OCI-M2 (cell line): ENCODE results near the gene TGM6.
"Not testable (repeated sequence)": the region's sequence is repeated elsewhere in the genome, so short reads cannot be mapped to it uniquely, and the experiment has no call there.

ENCODE experiments used
- DNase-seq: peaks from one replicate; lab custom pipeline; 2025; ENCODE audit not compliant: unreplicated experiment; lab: John Stamatoyannopoulos, UW

Gene TGM6

GRCh38 chr20:2397595-2398145 lies 17.0 kb downstream of the TGM6 start:
- DNase-seq = no peak

- no peak for DNase-seq
Measured at GRCh38 chr20:2398449-2398848, 17.7 kb downstream of the TGM6 start.

- no peak for DNase-seq
Measured at GRCh38 chr20:2399390-2399789, 18.7 kb downstream of the TGM6 start.

GRCh38 chr20:2400290-2400689 lies 19.6 kb downstream of the TGM6 start:
- DNase-seq = no peak

- no peak for DNase-seq
Measured at GRCh38 chr20:2401527-2401926, 20.8 kb downstream of the TGM6 start.

- no peak for DNase-seq
Measured at GRCh38 chr20:2402271-2402980, 21.7 kb downstream of the TGM6 start.

- no peak for DNase-seq
Measured at GRCh38 chr20:2403291-2404052, 22.8 kb downstream of the TGM6 start.

- DNase-seq = no peak
Measured at GRCh38 chr20:2405693-2406065, 25.0 kb downstream of the TGM6 start.

GRCh38 chr20:2407355-2407754 lies 26.7 kb downstream of the TGM6 start:
- not testable (repeated sequence) for DNase-seq

GRCh38 chr20:2408111-2408510 lies 27.4 kb downstream of the TGM6 start:
- DNase-seq = no peak

GRCh38 chr20:2416541-2417212 lies 36.0 kb downstream of the TGM6 start:
- DNase-seq = no peak

GRCh38 chr20:2417213-2417541 lies 36.5 kb downstream of the TGM6 start:
- no peak for DNase-seq

GRCh38 chr20:2418388-2418787 lies 37.7 kb downstream of the TGM6 start:
- no peak for DNase-seq

- DNase-seq = no peak
Measured at GRCh38 chr20:2420510-2420909, 39.8 kb downstream of the TGM6 start.

GRCh38 chr20:2421247-2421646 lies 40.5 kb downstream of the TGM6 start:
- no peak for DNase-seq

GRCh38 chr20:2429051-2429450 lies 48.4 kb downstream of the TGM6 start:
- DNase-seq = no peak

GRCh38 chr20:2430538-2430937 lies 49.8 kb downstream of the TGM6 start:
- DNase-seq = no peak

GRCh38 chr20:2431185-2431584 lies 50.5 kb downstream of the TGM6 start:
- DNase-seq = no peak

GRCh38 chr20:2446845-2447244 lies 66.1 kb downstream of the TGM6 start:
- no peak for DNase-seq

GRCh38 chr20:2449386-2449785 lies 68.7 kb downstream of the TGM6 start:
- no peak for DNase-seq

- DNase-seq = no peak
Measured at GRCh38 chr20:2451422-2451821, 70.7 kb downstream of the TGM6 start.
